Sigmoid colon (tissue), 7 donors: ENCODE data around the gene MRPS11. TPM values are rescaled to one million over a fixed set of nuclear protein-coding genes. Genes with fewer than 3 reads are reported as not detected.

Experiments used
- DNase-seq: peaks from one replicate; pipeline ENCODE4 v3.0.0-alpha.2; 2019
- H3K27ac ChIP-seq, 4 donors: fragments of 200-600 bp; sonication (generic); one replicate each; pipeline ENCODE4 v1.5.1; 2016 to 2019; ENCODE audit warnings: mild to moderate bottlenecking in 1 of 4
- H3K27me3 ChIP-seq, 3 donors: fragments of 200-600 bp; sonication (generic); one replicate each; pipeline ENCODE4 v1.5.1; 2019; ENCODE audit warnings: mild to moderate bottlenecking in 1 of 3
- H3K36me3 ChIP-seq, 4 donors: fragments of 200-600 bp; sonication (generic); one replicate each; pipeline ENCODE4 v1.5.1; 2016 to 2019
- H3K4me1 ChIP-seq, 4 donors: fragments of 200-600 bp; sonication (generic); one replicate each; pipeline ENCODE4 v1.5.1; 2017 to 2019
- H3K4me3 ChIP-seq, 4 donors: fragments of 200-600 bp; sonication (generic); one replicate each; pipeline ENCODE4 v1.5.1; 2017 to 2019; ENCODE audit warnings: mild to moderate bottlenecking in 2 of 4, moderate library complexity in 1 of 4
- H3K9me3 ChIP-seq, 4 donors: fragments of 200-600 bp in 3 of 4; sonication (generic) in 3 of 4; one replicate each; pipeline versions ENCODE4 v1.5.1 to v1.6.1; 2013 to 2019
- EP300 ChIP-seq, 4 donors: sonication (generic); formaldehyde crosslinking; IDR thresholded peaks; one replicate each; pipeline ENCODE4 v1.6.1; 2017; ENCODE audit warnings: antibody characterized with exemption in 4 of 4
- POLR2A ChIP-seq, 2 donors: fragments of 450-650 bp; IDR thresholded peaks; one replicate each; pipeline ENCODE4 v1.6.1; 2016; ENCODE audit warnings: antibody characterized with exemption in 2 of 2, mild to moderate bottlenecking in 2 of 2, moderate library complexity in 2 of 2
- POLR2AphosphoS5 ChIP-seq, 4 donors: sonication (generic); formaldehyde crosslinking; IDR thresholded peaks; one replicate each; pipeline ENCODE4 v1.6.1; 2017; ENCODE audit warnings: antibody characterized with exemption in 4 of 4
- WGBS, 2 donors: extraction: QIAGEN DNeasy Blood & Tissue Kit; methylation state at CpG; one replicate each; pipeline ENCODE4 v1.1.7; 2013; 5-methylcytosine and 5-hydroxymethylcytosine counted together
- intact Hi-C: fragments of 100-400 bp; cut with DNase I; formaldehyde crosslinking; loops from one replicate; pipeline ENCODE4 v1.15.1; 2023
- polyA plus RNA-seq, 3 donors: library from polyadenylated mRNA; stranded (reverse); fragments of 200-250 nt; gene quantifications; one replicate each; pipeline ENCODE4 v1.2.3, GENCODE V29; 2013
- total RNA-seq, 4 donors: library from RNA; depleted of rRNA; stranded (reverse); fragments of >200 nt; gene quantifications; one replicate each; pipeline ENCODE4 v1.1.0, GENCODE V29; 2016
- TF ChIP-seq, protein P1 (sequence below), 4 experiments: fragments of 450-650 bp in 3 of 4; fragments of 200-600 bp in 1 of 4; IDR thresholded peaks; one replicate each; pipeline ENCODE4 v1.5.1; 2016 to 2019; ENCODE audit warnings: antibody characterized with exemption in 4 of 4, mild to moderate bottlenecking in 3 of 4, moderate library complexity in 2 of 4
- donor health status: healthy with polysubstance abuse.
- donor health status: Bipolar disorder and iron deficiency.
- donor health status: healthy.

Gene MRPS11
- total and polyA plus RNA-seq, 7 donors = 18.8 to 84.6 (median 46.0) TPM

DNA sequence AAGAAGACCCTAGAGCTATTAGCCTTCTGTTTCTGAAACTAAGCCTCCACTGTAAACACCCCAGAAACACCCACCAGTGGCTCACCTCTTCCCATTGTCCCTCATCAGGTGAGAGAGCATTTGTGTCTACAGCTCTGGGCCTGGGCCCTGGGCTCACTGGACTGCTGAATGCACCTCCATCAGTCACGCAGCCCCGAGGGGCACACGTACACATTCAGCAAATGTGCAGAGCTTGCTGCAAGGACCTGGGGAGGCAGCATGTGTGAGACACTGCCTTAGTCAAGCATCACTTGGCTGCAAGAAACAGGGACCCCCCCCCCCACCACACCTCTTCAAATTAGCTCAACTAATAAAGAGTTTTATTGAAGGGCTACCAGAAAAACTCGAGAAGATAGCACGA lies 29.3 kb upstream of the MRPS11 start:
- WGBS, 2 donors = 60 to 71% methylated on average over 5 of the region's 5 CpGs

DNA sequence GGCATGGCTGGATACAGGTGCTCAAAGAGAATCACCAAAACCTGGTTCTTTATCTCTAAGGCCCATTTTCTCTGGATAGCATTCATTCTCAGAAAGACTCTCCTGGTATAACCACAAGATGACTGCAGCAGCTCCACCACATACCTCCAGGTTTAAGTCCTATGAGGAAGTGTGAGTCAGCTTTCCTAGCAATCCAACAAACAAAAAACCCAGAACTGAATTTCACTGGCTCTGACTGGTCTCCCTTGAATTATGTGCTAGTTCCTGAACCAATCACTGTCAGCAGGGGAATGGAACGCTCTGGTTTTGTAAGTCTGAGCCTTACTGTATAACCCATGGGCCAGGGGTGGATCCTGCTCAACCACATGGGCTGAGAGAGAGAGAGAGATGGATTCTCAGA lies 27.5 kb upstream of the MRPS11 start:
- Histone ChIP-seq H3K36me3 (no peaks in the 10 kb centered on the region), H3K9me3 (peaks cover 0 to 6% (median 0%) of the 10 kb centered on the region in 4 donors), H3K27me3 (peaks cover 0 to 20% (median 0%) of the 10 kb centered on the region in 3 donors), H3K4me1 (no peaks in the 10 kb centered on the region), H3K4me3 (no peak overlapping the region), H3K27ac (no peak overlapping the region)
- DNase-seq = no peak
- TF ChIP-seq, protein P1, sequence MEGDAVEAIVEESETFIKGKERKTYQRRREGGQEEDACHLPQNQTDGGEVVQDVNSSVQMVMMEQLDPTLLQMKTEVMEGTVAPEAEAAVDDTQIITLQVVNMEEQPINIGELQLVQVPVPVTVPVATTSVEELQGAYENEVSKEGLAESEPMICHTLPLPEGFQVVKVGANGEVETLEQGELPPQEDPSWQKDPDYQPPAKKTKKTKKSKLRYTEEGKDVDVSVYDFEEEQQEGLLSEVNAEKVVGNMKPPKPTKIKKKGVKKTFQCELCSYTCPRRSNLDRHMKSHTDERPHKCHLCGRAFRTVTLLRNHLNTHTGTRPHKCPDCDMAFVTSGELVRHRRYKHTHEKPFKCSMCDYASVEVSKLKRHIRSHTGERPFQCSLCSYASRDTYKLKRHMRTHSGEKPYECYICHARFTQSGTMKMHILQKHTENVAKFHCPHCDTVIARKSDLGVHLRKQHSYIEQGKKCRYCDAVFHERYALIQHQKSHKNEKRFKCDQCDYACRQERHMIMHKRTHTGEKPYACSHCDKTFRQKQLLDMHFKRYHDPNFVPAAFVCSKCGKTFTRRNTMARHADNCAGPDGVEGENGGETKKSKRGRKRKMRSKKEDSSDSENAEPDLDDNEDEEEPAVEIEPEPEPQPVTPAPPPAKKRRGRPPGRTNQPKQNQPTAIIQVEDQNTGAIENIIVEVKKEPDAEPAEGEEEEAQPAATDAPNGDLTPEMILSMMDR (IDR thresholded peaks at IDR 0.05) = no peak
- TF ChIP-seq POLR2A (IDR thresholded peaks at IDR 0.05) = no peak
- no peak for TF ChIP-seq POLR2AphosphoS5 (IDR thresholded peaks at IDR 0.05)
- TF ChIP-seq EP300 (IDR thresholded peaks at IDR 0.05) = no peak
- intact Hi-C loops = no loop called here
- 63 to 73% methylated on average over 1 of the region's 1 CpG for WGBS, 2 donors

More for the DNA sequence above, 29.3 kb upstream of the MRPS11 start:
- no peak for TF ChIP-seq POLR2A (IDR thresholded peaks at IDR 0.05)
- no peak for TF ChIP-seq EP300 (IDR thresholded peaks at IDR 0.05)
- TF ChIP-seq, protein P1 (IDR thresholded peaks at IDR 0.05) = no peak
- no peak for TF ChIP-seq POLR2AphosphoS5 (IDR thresholded peaks at IDR 0.05)
- H3K36me3 ChIP-seq = no peaks in the 10 kb centered on the region
- peaks cover 0 to 20% (median 0%) of the 10 kb centered on the region in 3 donors for H3K27me3 ChIP-seq
- H3K4me3 ChIP-seq = no peak overlapping the region
- H3K9me3 ChIP-seq = peaks cover 0 to 1% (median 0%) of the 10 kb centered on the region in 4 donors
- no peaks in the 10 kb centered on the region for H3K4me1 ChIP-seq
- intact Hi-C loops = no loop called here
- no peak overlapping the region for H3K27ac ChIP-seq
- DNase-seq = no peak

DNA sequence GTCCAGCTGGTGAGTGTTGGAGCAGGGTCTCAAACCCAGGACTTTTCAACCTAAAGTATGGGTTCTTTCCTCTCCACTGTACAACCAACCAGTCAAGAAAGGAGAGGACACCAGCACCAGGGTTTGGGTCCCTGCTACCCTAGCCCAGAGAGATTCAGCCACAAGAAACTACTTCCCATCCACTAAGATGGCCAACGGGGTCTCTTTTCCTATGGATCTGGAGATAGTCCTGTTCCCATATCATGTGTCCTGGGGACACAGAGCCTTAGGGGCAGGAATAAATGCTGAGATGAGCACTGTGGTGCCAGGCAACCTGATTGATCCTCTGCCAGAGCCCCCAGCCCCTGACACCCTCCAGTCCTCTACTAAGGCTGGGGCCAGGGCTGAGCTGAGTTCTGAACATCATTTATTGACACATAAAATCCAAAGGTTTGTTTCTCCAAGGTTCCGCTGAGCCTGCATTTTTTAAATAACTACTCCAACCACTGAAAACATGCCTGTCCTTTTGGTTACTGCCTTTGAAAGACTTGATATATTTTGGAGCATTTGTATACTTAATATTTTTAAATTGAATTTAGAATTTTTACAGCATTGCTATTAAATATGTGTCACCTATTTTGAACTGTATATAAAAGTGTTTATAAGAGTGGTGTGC lies 26.3 kb upstream of the MRPS11 start:
- H3K27ac ChIP-seq = no peak overlapping the region
- H3K4me3 ChIP-seq = no peak overlapping the region
- peaks cover 0 to 6% (median 0%) of the 10 kb centered on the region in 4 donors for H3K9me3 ChIP-seq
- no peaks in the 10 kb centered on the region for H3K36me3 ChIP-seq
- no peaks in the 10 kb centered on the region for H3K4me1 ChIP-seq
- DNase-seq = no peak
- WGBS, 2 donors = 71 to 83% methylated on average over 2 of the region's 2 CpGs
- intact Hi-C loops = no loop called here
- H3K27me3 ChIP-seq = peaks cover 0 to 20% (median 0%) of the 10 kb centered on the region in 3 donors
- TF ChIP-seq POLR2AphosphoS5 (IDR thresholded peaks at IDR 0.05) (no peak), POLR2A (IDR thresholded peaks at IDR 0.05) (no peak), EP300 (IDR thresholded peaks at IDR 0.05) (no peak)
- TF ChIP-seq, protein P1 (IDR thresholded peaks at IDR 0.05) = no peak

DNA sequence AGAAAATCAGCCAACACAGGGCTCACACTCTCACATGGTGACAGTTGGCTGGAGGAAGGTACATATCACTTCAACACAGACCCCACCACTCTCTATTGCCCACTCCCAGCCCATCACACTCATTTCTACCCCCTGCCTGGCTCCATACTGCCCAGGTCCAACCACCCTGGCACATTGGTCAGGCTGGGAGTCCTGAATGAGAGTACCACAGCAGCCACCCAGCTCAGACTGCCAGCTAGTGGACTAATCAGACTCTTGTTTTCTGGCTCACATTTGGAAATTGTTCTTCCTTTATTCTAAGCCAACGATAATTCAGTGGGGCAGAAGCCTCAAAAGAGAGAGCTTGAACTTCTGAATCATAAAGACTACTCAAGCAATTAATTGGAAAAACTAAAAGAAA lies 20.3 kb upstream of the MRPS11 start:
- no peak for DNase-seq

More for the DNA sequence above, 20.3 kb upstream of the MRPS11 start:
- intact Hi-C loops = no loop called here
- Histone ChIP-seq H3K4me3 (no peak overlapping the region), H3K9me3 (peaks cover 0 to 6% (median 0%) of the 10 kb centered on the region in 4 donors), H3K27me3 (no peaks in the 10 kb centered on the region), H3K4me1 (peaks cover 0 to 4% (median 0%) of the 10 kb centered on the region in 4 donors), H3K36me3 (no peaks in the 10 kb centered on the region), H3K27ac (no peak overlapping the region)
- TF ChIP-seq POLR2AphosphoS5 (IDR thresholded peaks at IDR 0.05) (no peak), POLR2A (IDR thresholded peaks at IDR 0.05) (no peak), EP300 (IDR thresholded peaks at IDR 0.05) (no peak)
- TF ChIP-seq, protein P1 (IDR thresholded peaks at IDR 0.05) = no peak
- 66 to 70% methylated on average over 1 of the region's 1 CpG for WGBS, 2 donors
